Inflammatory macrophage (primary cell): ENCODE data around the gene SPG7.
A peak's percentile ranks its signal among the peaks of the same experiment; 100 is the strongest.

Experiments
- DNase-seq, 2 donors: peaks; one replicate each; pipeline ENCODE4 v3.0.0-alpha.2; 2020 to 2022

SPG7 gene

DNA sequence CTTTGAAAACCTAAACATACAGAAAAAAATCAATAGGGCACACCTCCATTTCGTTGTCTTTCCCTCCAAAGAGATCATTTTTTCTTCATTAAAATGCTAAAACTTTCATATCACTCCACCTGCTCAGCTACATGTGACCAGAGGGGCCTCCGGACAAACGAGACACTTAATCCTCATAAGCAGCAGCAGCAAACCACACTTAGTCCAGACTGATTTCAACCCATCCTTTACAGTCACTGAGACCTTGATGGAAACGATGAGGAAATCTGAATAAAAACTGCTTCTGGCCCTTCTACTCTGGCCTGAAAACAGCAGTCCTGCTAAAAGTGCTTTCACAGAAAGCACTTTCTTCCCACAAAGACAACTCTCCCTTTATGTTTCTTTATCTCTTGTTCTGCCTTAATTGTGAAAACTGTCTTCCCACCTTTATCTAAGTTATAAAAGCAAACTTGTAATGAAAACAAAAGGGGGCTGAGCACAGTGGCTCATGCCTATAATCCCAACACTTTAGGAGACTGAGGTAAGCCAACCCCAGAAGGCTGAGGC lies 22.4 kb upstream of the SPG7 start:
- DNase-seq = no peak

DNA sequence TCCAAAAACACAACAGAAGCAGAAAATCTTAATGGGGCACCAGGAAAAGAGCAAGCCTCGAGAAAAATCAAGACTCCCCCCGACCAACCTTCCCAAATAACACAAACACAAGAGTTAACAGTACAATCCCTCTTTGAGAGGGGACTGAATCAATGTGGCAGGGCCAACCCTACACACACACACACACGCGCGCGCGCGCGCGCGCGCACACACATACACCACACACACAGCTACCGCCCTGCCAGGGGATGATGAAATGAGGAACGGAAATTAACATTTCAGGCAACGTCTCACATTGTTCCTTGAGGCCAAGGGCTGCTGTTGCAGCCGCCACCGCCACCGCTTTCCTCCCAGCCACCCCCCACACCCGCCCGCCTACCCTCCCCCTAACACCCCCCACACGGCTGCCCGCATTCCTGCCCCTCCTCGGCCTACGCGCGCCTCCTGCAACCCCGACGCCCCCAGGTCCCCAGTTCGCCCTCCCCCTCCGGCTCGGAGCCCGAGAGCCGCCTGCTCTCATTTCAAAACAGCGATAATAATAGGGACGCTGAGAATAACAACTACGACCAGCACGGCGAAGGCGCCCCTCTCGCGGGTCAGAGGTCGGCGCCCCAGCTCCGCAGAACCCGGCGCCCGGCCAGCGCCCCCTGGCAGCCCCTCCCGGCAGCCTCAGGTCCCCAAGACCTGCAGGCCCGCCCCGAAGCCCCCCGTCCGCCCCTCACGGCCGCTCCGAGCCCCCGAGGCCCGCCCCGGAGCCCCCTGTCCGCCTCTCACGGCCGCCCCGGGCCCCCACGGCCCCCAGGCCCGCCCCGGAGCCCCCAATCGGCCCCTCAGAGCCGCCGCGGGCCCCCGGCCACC lies 18.9 kb upstream of the SPG7 start:
- peak; percentile 96 for DNase-seq

DNA sequence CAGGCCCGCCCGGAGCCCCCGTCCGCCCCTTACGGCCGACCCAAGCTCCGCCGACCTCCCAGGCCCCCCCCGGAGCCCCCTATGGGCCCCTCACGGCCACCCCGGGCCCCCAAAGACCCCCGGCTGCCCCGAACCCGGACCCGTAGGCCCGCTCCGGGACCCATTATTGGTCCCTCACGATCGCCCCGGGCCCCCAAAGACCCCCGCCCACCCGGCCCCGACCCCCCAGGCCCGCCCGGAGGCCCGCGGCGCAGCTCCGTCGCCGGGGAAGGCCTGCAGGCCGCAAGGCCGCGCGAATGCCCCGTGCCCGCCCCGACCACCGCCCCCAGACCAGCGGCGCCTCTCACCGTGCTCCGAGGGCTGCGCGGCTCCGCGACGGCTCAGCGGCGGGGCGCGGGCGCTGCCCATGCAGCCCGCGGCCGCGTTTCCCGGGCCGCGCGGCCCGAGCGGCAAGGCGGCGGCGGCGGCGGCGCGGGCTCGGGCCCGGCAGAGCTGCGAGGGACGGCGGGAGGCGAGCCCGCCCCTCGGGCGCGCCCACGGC lies 18.2 kb upstream of the SPG7 start:
- DNase-seq = no peak

DNA sequence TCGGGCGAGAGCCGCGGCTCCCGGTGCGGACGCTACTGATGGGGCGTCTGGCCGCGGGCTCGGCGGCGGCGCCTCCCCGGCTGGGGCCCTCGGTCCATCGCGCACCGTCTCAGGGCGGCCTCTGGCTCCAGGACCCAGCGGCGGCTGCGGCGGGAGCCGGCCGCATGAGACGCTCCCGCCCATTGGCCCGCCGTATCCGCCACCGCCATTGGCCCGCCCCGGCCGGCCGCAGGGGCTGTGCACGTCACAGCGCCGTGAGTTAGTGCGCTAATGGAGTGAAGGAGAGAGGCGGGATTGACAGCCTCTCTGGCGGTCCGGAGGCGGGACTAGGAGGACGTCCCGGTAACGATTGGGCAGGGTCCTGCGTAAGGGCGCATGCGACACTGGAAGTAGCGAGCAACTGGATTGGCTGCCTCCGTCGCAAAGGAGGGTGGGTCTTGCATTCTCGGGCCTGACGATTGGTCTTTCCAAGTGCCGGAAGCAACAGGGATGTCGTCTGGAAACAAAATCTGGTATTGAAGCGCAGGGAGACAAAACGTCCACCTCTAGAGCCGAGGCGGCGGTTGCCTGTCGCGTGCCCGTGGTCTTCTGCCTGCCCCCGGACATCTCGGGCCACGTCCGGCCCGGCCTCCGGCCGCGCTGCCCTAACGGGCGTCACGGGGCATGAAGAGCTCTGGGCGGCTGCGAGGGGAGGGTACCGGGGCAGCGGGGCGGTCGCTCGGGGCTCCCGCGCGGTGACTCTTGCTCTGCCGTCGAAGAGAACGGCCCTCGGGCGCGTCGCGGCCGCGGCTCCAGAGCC lies 17.6 kb upstream of the SPG7 start, which contains the start of gene ANKRD11:
Gene ANKRD11 (minus strand): TSS at position 123 of the 799 bp plus-strand sequence. CDS start 173,542 bp downstream, outside the sequence.
- peak; percentile 100 for DNase-seq

DNA sequence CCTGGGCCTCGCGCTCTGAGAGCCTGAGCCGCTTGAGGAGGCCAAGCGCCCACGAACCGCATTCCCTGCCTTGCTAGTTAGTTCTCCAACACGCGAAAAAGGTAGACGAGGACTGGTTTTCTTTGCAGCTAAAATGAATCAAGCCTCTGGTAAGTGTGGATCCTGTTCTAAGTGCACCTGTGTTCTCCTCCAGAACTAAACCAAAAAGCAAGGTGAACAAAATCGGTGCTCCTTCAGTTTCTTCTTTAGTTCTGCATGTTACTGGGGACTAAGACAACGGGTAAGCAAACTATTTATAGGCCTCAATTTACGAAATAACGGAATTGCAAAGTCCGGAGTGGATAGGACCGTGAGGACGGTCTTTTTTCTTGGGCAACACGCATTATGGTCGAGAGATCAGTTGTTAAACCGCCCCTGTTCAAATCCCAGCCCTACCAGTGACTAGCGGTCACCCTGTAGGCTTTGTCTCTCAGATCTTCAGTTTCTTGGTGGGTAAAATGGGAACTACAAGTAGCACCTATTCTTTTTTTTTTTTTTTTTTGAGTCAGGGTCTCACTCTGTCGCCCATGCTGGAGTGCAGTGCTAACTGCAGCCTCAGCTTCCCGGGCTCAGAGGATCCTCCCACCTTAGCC lies 16.8 kb upstream of the SPG7 start:
- peak; percentile 56 to 75 for DNase-seq

DNA sequence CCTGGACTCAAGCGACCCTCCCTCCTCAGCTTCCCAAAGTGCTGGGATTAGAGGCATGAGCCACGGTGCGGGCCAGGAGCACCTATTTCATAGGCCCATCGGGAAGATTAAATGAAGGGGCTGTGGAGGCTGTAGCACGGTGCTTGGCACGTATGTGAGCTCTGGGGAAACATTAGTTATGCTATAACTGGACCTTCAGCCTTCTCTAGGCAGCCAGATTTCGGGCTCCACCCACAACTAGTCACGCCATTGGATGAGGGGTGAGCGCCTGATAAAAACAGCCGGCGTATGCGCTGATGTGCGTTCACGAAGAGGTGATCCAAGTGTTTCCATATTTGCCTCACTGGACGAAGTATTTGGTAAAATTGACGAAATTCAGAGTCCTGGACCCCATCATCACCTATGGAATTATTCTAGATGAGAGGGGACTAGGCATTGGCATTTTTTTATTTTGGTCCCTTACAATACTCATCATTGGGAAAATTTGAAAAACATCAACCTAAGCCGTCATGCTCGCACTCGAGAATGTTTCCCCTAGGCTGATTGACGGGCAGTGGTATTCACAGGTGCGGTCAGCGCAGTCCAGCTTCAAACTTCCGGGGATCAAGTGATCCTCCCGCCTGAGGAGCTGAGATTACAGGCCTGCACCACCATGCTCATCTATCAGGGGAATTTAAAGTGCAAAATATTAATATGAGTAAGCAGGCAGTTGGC lies 16.1 kb upstream of the SPG7 start:
- no peak for DNase-seq

DNA sequence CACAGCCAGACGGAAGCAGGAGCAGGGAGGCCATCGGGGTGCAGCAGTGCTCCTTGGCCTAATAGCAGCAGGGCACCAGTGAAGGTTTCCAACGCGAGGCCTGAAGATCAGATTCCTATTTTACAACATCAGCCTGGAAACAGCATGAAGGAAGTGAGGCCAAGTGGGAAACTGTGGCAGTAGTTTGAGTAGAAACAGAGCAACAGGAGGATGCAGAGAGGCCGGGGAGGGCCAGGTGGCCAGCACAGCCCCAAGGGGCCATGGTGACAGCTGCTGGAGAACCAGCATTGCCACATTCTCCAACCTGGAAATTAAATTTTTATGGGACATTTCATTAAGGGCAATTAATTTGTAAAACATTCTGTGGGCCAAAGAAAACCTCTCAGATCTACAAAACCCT lies 14.4 kb upstream of the SPG7 start:
- no peak for DNase-seq

DNA sequence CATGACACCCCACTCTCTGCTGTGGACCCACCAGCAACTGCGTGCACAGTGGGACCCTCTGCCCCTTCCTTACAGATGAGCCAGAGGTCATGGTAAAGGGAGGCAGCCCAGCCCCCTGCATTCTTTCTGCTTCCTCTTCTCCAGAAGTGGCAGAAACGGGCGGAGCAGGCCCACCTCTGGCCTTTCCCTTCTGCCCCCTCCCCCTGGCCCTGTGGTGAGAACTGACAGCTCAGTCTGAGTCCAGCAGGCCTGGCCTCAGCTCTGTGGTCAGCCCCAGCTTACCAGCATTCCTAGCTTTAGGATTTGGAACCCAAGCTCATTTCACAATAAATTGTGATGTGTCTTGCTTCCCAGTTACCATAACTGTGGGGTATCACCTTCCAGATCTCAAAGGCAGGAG lies 13.1 kb upstream of the SPG7 start:
- DNase-seq = no peak

DNA sequence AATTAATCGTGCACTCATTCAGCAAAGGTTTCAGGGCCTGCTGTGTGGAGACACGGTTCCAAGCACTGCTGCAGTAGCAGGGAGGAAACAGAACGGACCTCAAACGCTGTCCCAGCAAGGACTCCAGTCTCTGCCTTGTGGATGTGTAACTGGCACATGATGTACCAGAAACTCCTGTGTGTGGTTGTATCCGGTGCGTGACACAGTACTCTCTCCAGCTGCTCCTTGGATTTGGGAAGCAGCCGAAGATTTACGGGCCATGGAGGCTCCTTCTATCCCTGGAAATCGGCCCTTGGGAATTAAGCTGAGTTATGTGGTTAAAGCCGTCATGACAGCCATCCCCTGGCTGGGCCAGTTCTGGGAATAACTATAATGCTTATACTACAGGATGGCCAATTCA lies 9.4 kb upstream of the SPG7 start:
- no peak for DNase-seq

DNA sequence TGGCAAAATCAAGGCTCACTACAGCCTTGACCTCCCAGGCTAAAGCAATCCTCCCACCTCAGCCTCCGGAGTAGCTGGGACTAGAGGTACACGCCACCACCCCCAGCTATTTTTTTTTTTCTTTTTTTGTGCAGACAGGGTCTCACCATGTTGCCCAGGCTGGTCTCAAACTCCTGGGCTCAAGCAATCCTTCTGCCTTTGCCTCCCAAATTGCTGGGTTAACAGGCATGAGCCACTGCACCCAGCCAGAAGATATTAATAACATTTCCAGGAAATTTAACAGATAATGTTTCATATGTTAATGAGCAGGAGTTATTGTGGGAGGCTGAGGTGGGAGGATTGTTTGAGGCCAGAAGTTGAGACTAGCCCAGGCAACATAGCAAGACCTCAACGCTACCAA lies 8.4 kb upstream of the SPG7 start:
- no peak for DNase-seq

DNA sequence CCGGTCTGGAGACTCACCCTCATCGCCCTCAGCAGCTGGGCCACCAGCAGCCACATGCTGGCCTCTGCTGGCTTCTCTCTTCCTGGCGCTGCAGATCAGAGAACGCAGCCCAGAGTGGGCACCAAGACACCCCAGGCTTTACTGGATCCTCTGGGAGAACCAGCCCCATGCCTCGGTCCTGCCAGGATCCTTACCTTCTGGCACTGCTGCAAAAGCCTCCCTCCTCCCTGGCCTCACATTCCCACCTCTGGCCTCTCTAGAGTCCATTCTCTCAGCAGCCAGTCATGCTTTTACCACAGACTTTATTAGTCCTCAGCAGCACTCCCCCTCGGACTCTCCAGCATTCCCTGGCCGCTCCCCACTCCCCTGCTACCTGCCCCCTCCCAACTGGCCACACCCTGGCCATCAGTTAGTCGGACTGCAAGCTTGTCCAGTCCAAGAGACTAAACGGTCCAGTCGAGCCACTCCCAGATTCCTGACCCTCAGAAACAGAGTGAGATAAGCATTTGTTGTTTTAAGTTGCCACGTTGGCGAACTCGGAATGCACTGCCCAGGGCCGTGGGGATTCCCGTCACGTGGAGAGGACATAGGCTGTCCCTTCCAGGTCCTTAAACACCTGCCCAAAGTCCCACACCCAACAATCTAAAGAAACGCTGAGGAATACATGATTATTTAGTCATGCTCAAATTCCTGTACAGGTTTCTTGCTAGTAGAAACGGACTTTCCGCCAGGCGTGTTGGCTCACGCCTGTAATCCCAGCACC lies 5.9 kb upstream of the SPG7 start:
- no peak for DNase-seq

DNA sequence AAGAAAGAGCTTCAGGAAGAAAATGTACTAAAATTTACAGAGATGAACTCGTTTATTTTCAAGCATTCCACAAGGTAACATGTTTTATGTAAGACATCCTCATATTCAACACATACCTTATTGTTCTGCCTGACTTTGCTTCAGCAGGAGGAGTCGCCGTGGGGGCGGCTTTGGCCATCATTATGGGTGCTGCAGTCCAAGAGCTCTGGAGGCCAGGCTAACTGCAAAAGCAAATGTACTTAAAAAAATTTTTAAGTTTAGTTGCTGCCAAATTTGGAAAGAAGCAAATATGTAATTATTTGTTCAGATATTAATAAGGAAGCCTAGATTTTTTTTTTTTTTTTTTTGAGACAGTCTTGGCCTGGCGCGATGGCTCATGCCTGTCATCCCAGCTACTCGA lies 4.1 kb upstream of the SPG7 start:
- DNase-seq = no peak

DNA sequence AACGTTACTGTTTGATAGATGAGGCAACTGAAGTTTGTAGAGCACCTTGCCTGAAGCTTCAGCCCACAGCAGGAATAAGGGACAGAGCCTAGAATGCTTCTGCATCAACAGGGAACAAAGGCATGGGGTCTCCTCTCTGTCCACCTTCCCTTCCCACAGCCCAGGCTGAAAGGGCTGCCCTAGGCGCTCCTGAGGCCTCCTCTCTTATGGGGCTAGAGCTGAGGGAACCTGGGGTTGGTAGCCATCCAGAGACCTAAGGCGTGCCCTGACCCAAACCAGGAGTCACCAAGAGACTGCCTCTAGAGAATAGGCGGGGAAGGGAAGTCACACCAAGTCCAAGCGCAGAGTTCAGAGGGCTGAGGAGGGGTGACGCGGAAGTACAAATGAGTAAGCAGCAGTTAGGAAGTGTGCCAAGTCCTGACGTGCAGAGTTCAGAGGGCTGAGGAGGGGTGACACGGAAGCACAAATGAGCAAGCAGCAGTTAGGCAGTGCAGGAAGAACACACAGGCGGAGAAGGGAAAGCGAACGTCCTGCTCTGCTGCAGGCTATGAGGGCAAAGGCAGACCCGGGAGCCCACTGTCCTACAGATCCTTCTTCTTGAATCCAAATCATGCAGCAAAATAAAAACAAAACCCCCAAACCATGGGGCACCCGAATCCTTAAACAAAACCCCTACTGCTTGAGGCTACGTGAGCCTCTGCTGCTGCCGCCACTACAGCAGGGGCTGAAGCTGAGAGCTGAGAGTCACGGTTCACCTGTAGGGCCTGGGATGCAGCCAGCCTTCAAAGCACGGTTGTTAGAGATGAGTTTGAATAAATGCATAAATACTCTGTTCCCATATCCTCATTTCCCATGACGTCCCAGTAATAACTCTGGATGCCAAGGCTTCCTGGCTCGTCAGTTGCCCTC lies 2.7 kb upstream of the SPG7 start:
- DNase-seq = peak; percentile 97 to 98

DNA sequence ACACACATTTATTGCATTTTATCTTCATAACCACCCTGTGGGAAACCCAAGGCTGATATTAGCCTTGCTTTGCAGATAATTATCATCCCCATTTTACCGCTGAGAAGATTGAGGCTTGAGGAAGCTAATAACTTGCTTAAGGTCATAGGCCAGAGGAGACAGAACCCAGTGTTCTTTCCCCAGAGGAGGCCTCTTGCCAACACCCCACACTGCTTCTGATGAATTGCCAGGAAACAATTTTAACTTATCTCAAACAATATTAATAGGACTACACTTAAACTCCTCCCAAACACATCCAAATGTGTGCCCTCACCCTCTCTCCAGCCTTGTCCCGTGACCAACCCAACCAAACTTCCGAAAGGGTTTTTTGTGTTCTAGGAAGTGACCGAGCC lies 2.1 kb upstream of the SPG7 start:
- no peak for DNase-seq

DNA sequence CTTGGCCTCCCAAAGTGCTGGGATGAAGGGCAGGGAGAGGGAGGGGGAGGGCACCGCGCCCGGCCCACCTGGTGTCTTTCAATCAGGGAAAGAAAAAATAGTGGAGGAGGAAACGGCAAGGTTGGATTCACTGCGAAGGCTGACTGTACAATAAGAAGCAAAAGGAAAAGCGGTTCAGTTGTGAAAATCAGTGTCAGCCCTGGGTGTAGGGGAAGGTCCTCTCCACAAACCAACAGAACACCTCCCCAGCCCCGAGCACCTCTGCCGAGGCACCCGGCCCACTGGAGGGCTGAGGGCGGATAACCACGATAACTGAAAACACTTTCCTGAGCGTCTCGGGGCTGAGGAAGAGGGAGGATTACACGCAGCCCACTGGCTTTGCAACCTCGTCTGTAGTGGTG lies 1.4 kb upstream of the SPG7 start:
- no peak for DNase-seq

DNA sequence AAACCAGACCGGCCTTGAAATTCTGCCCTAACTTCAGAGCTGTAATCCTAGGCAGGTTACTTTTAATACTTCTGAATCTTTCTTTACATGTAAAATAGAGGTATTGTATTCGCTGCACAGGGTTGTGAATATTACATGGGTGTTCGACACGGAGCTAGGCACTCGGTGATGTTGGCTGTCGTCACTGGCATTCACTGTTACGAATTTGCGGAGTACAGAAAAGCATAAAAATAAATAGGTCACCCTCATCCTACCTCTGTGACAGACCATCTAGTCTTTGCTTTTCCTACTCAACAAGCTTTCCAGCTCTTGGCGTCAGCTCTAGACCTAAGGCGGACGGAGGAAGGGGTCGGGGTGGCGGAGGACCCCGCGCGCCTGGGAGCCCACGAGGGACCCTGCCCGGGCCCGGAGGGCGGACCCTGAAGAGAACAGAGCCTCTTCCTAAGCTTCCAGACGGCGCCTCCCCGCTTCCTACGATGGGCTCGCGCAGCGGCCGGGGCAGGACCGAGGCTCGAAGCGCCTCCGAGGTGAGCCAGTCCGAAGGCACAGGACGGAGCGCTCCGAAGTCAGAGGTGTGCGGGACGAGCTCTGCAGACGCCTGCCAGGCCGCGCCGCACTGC lies 879 bp upstream of the SPG7 start:
- peak in 1 of 2 donors; percentile 14 for DNase-seq

DNA sequence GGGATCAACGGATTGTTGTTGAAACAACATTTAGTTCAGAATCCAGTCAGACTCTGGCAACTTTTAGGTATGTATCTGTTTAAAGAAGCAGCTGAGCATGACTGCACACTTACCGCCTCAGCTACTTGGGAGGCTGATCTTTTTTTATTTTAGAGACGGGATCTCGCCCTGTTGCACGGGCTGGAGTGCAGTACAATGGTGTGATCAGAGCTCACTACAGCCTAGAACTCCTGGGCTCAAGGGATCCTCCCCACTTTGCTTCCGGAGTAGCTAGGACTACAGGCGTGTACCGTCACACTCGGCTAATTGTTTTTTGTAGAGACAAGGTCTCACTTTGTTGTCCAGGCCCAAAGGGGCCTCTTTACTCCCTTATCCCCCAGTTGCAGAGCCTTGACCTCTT lies 2.3 kb downstream of the SPG7 start:
- DNase-seq = no peak

DNA sequence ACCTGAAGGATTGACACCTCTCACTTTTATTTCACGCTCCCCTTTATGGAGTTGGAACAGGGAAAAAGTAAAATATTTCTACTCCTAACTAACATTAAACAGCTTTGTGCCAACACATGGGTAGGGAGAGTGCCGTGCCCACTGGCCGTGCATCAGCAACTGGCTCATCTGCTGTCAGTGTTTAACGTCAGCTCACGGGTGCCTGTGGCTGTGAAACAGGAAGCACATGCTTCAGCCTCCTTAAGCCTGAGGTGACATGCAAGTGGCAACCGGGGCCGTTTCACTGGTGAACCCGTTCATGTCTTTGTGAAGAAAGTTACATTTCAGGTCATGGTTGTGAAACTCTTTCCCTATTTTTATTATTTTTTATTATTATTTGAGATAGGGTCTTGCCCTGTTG lies 3.2 kb downstream of the SPG7 start:
- DNase-seq = peak in 1 of 2 donors; percentile 57

DNA sequence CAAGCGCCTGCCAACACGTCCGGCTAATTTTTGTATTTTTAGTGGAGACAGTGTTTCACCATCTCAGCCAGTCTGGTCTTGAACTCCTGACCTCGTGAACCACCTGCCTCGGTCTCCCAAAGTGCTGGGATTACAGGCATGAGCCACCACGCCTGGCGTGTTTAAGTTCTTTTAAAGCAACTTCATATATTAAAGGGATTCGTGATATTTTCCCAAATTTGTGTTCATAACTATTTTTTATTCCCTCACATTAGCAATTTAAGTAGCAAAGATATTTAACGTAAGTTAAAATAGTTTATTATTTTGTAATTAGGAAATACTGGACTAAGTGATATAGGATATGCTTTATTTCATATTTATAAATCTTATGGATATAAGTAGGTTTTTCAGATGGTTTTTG lies 4.2 kb downstream of the SPG7 start:
- no peak for DNase-seq

DNA sequence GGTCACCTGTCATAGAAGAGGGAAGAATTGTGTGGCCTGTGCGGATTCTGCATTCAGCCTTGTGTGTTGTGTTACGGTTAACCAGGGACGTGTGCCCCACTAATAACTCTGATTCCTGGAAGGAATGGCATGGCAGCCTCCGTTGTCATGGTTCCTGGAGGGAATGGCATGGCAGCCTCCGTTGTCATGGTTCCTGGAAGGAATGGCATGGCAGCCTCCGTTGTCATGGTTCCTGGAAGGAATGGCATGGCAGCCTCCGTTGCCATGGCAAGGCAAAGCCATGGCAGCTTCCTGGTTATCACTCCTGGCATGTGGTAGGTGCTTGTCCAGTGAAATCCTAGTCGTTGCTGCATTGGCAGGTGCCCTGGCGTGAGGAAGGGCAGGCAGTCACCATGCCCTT lies 8.9 kb downstream of the SPG7 start:
- DNase-seq = no peak
